ENCODE results near the gene RAB9B. TPM values are rescaled to one million over a fixed set of nuclear protein-coding genes. Genes with fewer than 3 reads are reported as not detected.

The RAB9B gene
- total and polyA plus RNA-seq, 2 of the 13 experiments (the other 11 are each of a cell fraction or from before 2014, with no cell fraction given): 0.04 TPM; not detected in 1

DNA sequence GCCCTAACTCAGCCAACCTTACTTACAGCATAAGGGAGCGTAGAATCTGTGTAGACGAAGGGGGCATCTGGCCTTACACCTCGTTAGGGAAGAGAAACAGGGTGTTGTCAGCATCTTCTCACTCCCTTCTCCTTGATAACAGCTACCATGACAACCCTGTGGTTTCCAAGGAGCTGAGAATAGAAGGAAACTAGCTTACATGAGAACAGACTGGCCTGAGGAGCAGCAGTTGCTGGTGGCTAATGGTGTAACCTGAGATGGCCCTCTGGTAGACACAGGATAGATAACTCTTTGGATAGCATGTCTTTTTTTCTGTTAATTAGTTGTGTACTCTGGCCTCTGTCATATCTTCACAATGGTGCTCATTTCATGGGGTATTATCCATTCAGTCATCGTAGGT, 40.8 kb downstream of the RAB9B start:
- BruUV-seq (replicated peaks): no TSS peak

DNA sequence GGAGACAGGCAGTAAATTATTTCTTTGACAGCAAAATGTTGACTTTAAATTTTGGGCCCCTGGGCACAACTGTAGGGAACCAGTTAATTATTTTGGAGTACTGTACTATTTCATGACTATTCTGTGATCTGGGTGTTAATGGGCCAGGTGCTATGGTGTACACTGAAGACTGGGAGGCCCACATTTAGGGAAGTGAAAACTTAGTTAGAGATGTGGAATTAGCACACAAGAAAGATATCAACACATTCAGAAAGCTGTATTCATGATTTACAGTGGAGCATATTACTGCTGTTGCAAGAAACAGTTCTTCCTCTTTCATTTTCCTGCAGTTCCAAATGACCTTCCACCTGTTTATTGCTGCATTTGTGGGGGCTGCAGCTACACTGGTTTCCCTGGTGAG, 43.1 kb downstream of the RAB9B start:
- H3K9me3 ChIP-seq (ENCODE audit: low read length): no peaks in the 10 kb centered on the region
- FAIRE-seq (no peak), ATAC-seq (no peak), DNase-seq (ENCODE audit: low spot score) (no peak)
- H3K9ac ChIP-seq (ENCODE audit: insufficient read depth, low read depth, low read length): no peak overlapping the region
- no peak overlapping the region for H3K4me2 ChIP-seq (ENCODE audit: low read depth, low read length)
- peaks cover 1 to 3% of the 10 kb centered on the region in 2 experiments; a peak in 1 of 5 replicates for H3K27me3 ChIP-seq (ENCODE audit: control insufficient read depth in 1 of 2, insufficient read depth in 2 of 2, low read length in 2 of 2)
- intact Hi-C loops (cut with micrococcal nuclease; ENCODE audit: unreplicated experiment): no loop called here
- no peaks in the 10 kb centered on the region for H3K79me2 ChIP-seq (ENCODE audit: insufficient read depth, low read length)
- H2AFZ ChIP-seq (ENCODE audit: low read length): no peak overlapping the region
- no peaks in the 10 kb centered on the region for H3K4me1 ChIP-seq (ENCODE audit: insufficient read depth, low read length)
- in situ Hi-C loops (cut with HindIII; ENCODE audit: extremely low pct_ligation_motif_present, low pct_unique_long_range_greater_than_20kb): no loop called here
- ChIA-PET POLR2A (no interaction called here), CTCF (ENCODE audit: low intra/inter-chr PET ratio, low total read pairs) (no interaction called here)
- no peaks in the 10 kb centered on the region for H4K20me1 ChIP-seq (ENCODE audit: insufficient read depth, low read length)
- H3K36me3 ChIP-seq (replicated peaks in 1 of 2; ENCODE audit: control insufficient read depth in 1 of 2, insufficient read depth in 2 of 2, low read length in 2 of 2): no peaks in the 10 kb centered on the region
- no TSS peak for BruUV-seq (replicated peaks)
- no peak overlapping the region for H3K27ac ChIP-seq (ENCODE audit: extremely low read length, insufficient read depth, low read length)
- H3K4me3 ChIP-seq (replicated peaks in 1 of 3; ENCODE audit: insufficient read depth in 1 of 3, low read depth in 2 of 3, low read length in 3 of 3): no peak overlapping the region
- no peak for TF ChIP-seq FOSL1 (CRISPR knock-in tag; IDR thresholded peaks at IDR 0.05; ENCODE audit: borderline replicate concordance)
- TF ChIP-seq ADNP (CRISPR knock-in tag; IDR thresholded peaks at IDR 0.05): no peak
- TF ChIP-seq ZNF788 (CRISPR knock-in tag; IDR thresholded peaks at IDR 0.05; ENCODE audit: borderline replicate concordance): no peak
- no peak for TF ChIP-seq SOX5 (CRISPR knock-in tag; IDR thresholded peaks at IDR 0.05; ENCODE audit: borderline replicate concordance)
- no peak for TF ChIP-seq ZZZ3 (CRISPR knock-in tag; IDR thresholded peaks at IDR 0.05; ENCODE audit: borderline replicate concordance)
- no peak for TF ChIP-seq RBAK (CRISPR knock-in tag; IDR thresholded peaks at IDR 0.05)
- TF ChIP-seq, protein P1, sequence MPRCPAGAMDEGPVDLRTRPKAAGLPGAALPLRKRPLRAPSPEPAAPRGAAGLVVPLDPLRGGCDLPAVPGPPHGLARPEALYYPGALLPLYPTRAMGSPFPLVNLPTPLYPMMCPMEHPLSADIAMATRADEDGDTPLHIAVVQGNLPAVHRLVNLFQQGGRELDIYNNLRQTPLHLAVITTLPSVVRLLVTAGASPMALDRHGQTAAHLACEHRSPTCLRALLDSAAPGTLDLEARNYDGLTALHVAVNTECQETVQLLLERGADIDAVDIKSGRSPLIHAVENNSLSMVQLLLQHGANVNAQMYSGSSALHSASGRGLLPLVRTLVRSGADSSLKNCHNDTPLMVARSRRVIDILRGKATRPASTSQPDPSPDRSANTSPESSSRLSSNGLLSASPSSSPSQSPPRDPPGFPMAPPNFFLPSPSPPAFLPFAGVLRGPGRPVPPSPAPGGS (CRISPR knock-in tag; IDR thresholded peaks at IDR 0.05): no peak
- no peak for TF ChIP-seq ZIK1 (CRISPR knock-in tag; IDR thresholded peaks at IDR 0.05; ENCODE audit: borderline replicate concordance, low read depth)
- no peak for TF ChIP-seq ZNF382 (CRISPR knock-in tag; IDR thresholded peaks at IDR 0.05; ENCODE audit: borderline replicate concordance)
- no peak for TF ChIP-seq HDAC2 (CRISPR knock-in tag; IDR thresholded peaks at IDR 0.05)
- TF ChIP-seq ZNF891 (CRISPR knock-in tag; IDR thresholded peaks at IDR 0.05): no peak
- TF ChIP-seq TAF15 (IDR thresholded peaks at IDR 0.05; ENCODE audit: low read depth, low read length, poor library complexity, severe bottlenecking): no peak
- TF ChIP-seq CENPT (CRISPR knock-in tag; IDR thresholded peaks at IDR 0.05; ENCODE audit: low read depth): no peak

More for the DNA sequence above, 40.8 kb downstream of the RAB9B start:
- FAIRE-seq: no peak
- Histone ChIP-seq H3K27ac (ENCODE audit: extremely low read length, insufficient read depth, low read length) (no peak overlapping the region), H3K9ac (ENCODE audit: insufficient read depth, low read depth, low read length) (no peak overlapping the region), H4K20me1 (ENCODE audit: insufficient read depth, low read length) (no peaks in the 10 kb centered on the region), H2AFZ (ENCODE audit: low read length) (no peak overlapping the region), H3K9me3 (ENCODE audit: low read length) (no peaks in the 10 kb centered on the region), H3K4me2 (ENCODE audit: low read depth, low read length) (no peak overlapping the region), H3K36me3 (replicated peaks in 1 of 2; ENCODE audit: control insufficient read depth in 1 of 2, insufficient read depth in 2 of 2, low read length in 2 of 2) (no peaks in the 10 kb centered on the region), H3K79me2 (ENCODE audit: insufficient read depth, low read length) (no peaks in the 10 kb centered on the region), H3K27me3 (ENCODE audit: control insufficient read depth in 1 of 2, insufficient read depth in 2 of 2, low read length in 2 of 2) (peaks cover 1 to 5% of the 10 kb centered on the region in 2 experiments; a peak in 1 of 5 replicates), H3K4me1 (ENCODE audit: insufficient read depth, low read length) (no peaks in the 10 kb centered on the region), H3K4me3 (replicated peaks in 1 of 3; ENCODE audit: insufficient read depth in 1 of 3, low read depth in 2 of 3, low read length in 3 of 3) (no peak overlapping the region)
- in situ Hi-C loops (cut with HindIII; ENCODE audit: extremely low pct_ligation_motif_present, low pct_unique_long_range_greater_than_20kb) (no loop called here), intact Hi-C loops (cut with micrococcal nuclease; ENCODE audit: unreplicated experiment) (no loop called here)
- ATAC-seq: no peak
- ChIA-PET CTCF (ENCODE audit: low intra/inter-chr PET ratio, low total read pairs) (no interaction called here), POLR2A (no interaction called here)
- DNase-seq (ENCODE audit: low spot score): no peak
- no peak for TF ChIP-seq ZMYM2 (CRISPR knock-in tag; IDR thresholded peaks at IDR 0.05)
- TF ChIP-seq GABPB1 (CRISPR knock-in tag; IDR thresholded peaks at IDR 0.05): no peak
- no peak for TF ChIP-seq ZNF556 (CRISPR knock-in tag; IDR thresholded peaks at IDR 0.05; ENCODE audit: borderline replicate concordance)
- TF ChIP-seq, protein P2, sequence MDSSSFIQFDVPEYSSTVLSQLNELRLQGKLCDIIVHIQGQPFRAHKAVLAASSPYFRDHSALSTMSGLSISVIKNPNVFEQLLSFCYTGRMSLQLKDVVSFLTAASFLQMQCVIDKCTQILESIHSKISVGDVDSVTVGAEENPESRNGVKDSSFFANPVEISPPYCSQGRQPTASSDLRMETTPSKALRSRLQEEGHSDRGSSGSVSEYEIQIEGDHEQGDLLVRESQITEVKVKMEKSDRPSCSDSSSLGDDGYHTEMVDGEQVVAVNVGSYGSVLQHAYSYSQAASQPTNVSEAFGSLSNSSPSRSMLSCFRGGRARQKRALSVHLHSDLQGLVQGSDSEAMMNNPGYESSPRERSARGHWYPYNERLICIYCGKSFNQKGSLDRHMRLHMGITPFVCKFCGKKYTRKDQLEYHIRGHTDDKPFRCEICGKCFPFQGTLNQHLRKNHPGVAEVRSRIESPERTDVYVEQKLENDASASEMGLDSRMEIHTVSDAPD (CRISPR knock-in tag; IDR thresholded peaks at IDR 0.05): no peak
- no peak for TF ChIP-seq KDM2A (CRISPR knock-in tag; IDR thresholded peaks at IDR 0.05; ENCODE audit: borderline replicate concordance, low read depth)
- no peak for TF ChIP-seq RARG (CRISPR knock-in tag; IDR thresholded peaks at IDR 0.05; ENCODE audit: low read depth)
- no peak for TF ChIP-seq ZNF569 (CRISPR knock-in tag; IDR thresholded peaks at IDR 0.05; ENCODE audit: borderline replicate concordance)
- no peak for TF ChIP-seq ZNF451 (CRISPR knock-in tag; IDR thresholded peaks at IDR 0.05)
- TF ChIP-seq SPEN (CRISPR knock-in tag; IDR thresholded peaks at IDR 0.05; ENCODE audit: low read depth): no peak
- no peak for TF ChIP-seq GFI1 (CRISPR knock-in tag; IDR thresholded peaks at IDR 0.05; ENCODE audit: borderline replicate concordance)
- 0% methylated on average over 1 of the region's 4 CpGs for WGBS (ENCODE audit: low lambda C conversion rate)
